Brain microvascular endothelial cell (primary cell): ENCODE results near the gene OPHN1.

Experiments
- DNase-seq: peaks from one replicate; pipeline ENCODE4 v3.0.0-alpha.2; 2020
- H3K27ac ChIP-seq: fragments of 250-450 bp; sonication (Bioruptor Pico); 2 replicates; pipeline ENCODE4 v1.5.1; 2020; ENCODE audit warnings: mild to moderate bottlenecking, moderate library complexity
- H3K27me3 ChIP-seq: fragments of 250-450 bp; sonication (Bioruptor Pico); replicated peaks from 2 replicates; pipeline ENCODE4 v1.5.1; 2020; ENCODE audit warnings: mild to moderate bottlenecking
- H3K36me3 ChIP-seq: fragments of 250-450 bp; sonication (Bioruptor Pico); replicated peaks from 2 replicates; pipeline ENCODE4 v1.5.1; 2020; ENCODE audit warnings: mild to moderate bottlenecking
- H3K4me3 ChIP-seq: 2 replicates; pipeline ENCODE4 v1.5.1; 2011; ENCODE audit warnings: low read depth, mild to moderate bottlenecking, control low read depth, low read length, moderate library complexity
- in situ Hi-C: cut with HindIII; loops from 2 replicates; pipeline ENCODE4 v1.10.0; 2017; ENCODE audit warnings: low sequenced_read_pairs, low pct_ligation_motif_present
- TF ChIP-seq, protein P1 (sequence below): IDR thresholded peaks from 2 replicates; pipeline ENCODE4 v1.5.1; 2011; ENCODE audit warnings: low read depth, mild to moderate bottlenecking, moderate library complexity, low read length, control low read depth, inconsistent platforms; ENCODE audit errors: missing control alignments

The OPHN1 gene

DNA sequence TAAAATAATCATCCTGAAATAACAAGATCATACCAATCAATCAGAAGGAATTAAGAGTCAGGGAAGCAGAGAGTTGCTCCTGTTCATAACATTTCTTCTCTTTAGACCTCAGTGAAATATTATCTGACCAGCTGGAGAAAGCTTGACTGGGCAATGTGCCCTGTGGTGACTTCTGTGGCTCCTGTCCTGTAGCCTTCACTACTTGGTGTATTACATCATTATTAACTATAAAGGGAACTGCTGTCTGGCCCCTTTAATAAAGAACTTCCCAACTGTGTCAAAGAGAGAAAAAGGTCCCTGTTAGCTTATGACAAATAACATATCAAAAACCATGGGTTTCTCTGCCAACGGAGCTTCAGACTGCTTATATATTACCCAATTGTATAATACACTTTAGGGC is 18.0 kb downstream of the OPHN1 start:
- no peaks in the 10 kb centered on the region for H3K27me3 ChIP-seq

DNA sequence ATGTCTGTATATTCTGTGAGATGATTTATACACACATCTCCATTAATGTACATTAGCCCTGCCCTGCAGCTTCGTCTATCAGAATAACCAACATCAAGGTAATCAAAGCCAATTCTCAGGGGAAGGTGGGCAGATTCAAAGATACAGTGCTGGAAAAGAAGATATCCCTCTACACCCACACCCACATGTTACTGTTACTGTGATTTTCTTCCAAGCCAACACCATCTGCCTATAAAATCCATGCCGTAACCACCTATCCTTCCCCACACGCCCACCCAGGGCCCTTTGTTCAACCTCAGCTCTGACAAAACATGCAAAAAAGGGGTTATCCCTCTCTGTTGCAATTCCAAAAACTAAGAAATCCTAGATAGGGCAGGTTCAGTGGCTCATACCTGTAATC is 20.0 kb downstream of the OPHN1 start:
- H3K4me3 ChIP-seq, result no peak overlapping the region
- TF ChIP-seq, protein P1, sequence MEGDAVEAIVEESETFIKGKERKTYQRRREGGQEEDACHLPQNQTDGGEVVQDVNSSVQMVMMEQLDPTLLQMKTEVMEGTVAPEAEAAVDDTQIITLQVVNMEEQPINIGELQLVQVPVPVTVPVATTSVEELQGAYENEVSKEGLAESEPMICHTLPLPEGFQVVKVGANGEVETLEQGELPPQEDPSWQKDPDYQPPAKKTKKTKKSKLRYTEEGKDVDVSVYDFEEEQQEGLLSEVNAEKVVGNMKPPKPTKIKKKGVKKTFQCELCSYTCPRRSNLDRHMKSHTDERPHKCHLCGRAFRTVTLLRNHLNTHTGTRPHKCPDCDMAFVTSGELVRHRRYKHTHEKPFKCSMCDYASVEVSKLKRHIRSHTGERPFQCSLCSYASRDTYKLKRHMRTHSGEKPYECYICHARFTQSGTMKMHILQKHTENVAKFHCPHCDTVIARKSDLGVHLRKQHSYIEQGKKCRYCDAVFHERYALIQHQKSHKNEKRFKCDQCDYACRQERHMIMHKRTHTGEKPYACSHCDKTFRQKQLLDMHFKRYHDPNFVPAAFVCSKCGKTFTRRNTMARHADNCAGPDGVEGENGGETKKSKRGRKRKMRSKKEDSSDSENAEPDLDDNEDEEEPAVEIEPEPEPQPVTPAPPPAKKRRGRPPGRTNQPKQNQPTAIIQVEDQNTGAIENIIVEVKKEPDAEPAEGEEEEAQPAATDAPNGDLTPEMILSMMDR, result no peak
- H3K27ac ChIP-seq, result no peak overlapping the region
- no peak for DNase-seq
- H3K36me3 ChIP-seq, result no peaks in the 10 kb centered on the region
- in situ Hi-C loops, result no loop called here
- no peaks in the 10 kb centered on the region for H3K27me3 ChIP-seq

More for the DNA sequence above, 18.0 kb downstream of the OPHN1 start:
- DNase-seq, result peak; percentile 58
- in situ Hi-C loops, result no loop called here
- Histone ChIP-seq H3K27ac (no peak overlapping the region), H3K4me3 (no peak overlapping the region), H3K36me3 (no peaks in the 10 kb centered on the region)
- TF ChIP-seq, protein P1, result no peak

DNA sequence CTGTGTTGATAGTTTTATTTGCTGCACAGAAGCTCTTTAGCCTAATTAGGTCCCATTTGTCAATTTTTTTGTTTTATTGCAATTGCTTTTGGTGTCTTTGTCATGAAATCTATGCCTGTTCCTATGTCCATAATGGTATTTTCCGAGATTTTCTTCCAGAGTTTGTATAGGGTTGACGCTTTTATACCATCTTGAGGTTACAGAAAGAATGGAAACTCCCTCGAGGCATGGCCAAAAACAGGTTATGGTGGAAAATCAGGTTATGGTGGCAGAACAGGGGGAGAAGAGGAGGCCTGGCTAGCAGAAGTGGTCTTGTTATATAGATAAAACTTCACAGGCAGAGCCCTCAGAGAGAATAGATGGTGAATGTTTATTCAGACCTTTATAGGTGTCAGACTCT is 21.6 kb downstream of the OPHN1 start:
- in situ Hi-C loops, result no loop called here
- DNase-seq, result no peak
- Histone ChIP-seq H3K4me3 (no peak overlapping the region), H3K27me3 (no peaks in the 10 kb centered on the region), H3K36me3 (no peaks in the 10 kb centered on the region), H3K27ac (no peak overlapping the region)
- TF ChIP-seq, protein P1, result no peak

DNA sequence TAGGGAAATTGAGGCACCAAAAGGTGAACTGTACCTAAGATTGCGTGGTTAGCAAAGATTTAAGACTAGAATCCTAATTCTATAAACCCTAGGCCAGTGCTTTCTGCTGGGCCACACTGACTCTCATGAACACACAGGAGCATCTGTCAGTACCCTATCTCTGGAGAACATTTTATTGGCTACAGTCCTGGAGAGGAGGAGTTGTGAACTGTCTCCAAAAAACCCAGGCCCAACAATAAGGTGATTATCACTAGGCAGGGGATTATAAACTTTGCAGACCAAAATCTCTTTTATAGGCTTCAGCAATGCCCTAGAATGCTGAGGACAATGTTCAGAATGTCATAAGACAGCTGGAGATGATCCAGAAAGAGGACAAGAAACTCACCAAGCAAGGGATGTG is 24.1 kb downstream of the OPHN1 start:
- TF ChIP-seq, protein P1, result no peak
- Histone ChIP-seq H3K27ac (no peak overlapping the region), H3K36me3 (no peaks in the 10 kb centered on the region), H3K27me3 (no peaks in the 10 kb centered on the region), H3K4me3 (no peak overlapping the region)
- in situ Hi-C loops, result no loop called here
- no peak for DNase-seq

DNA sequence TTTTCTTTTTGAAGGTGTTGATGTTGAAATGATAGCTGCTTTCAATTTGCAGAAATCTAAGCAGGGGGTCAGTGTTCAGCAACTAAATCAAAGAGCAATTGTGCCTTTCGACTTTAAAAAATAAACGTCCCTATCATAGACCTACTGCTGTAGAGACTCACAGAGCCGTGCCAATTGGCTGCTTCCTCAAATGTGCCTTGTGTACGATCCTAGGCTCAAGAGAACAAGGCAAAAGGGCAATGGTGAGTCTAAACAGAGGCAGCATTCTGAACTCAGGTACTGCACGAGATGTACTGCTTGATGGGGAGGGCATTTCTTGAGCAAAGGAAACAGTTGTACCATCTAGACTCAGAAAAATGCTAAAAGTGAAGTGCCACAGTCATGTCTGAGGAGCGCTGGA is 29.8 kb downstream of the OPHN1 start:
- Histone ChIP-seq H3K27ac (no peak overlapping the region), H3K4me3 (no peak overlapping the region), H3K27me3 (no peaks in the 10 kb centered on the region), H3K36me3 (no peaks in the 10 kb centered on the region)
- DNase-seq, result no peak
- TF ChIP-seq, protein P1, result no peak
- in situ Hi-C loops, result no loop called here

DNA sequence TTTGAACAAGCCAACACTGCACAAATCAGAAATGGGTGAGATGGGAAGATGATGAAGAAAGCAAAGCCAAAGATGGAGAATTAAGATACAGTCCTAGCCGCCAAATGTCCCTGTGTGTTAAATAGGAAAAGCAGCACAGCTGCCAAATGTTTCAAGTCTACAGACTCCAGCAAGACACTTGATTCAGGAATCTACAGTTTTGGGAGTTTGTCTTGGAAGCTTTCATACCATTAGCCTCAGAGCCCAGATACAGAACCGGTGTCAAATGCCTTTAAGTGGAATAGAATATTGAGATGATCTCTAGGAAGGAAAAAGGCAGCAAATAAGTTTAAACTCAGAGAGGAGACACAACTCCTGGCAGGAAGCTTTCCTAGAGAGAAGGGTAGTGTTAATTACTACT is 30.3 kb downstream of the OPHN1 start:
- in situ Hi-C loops, result no loop called here
- TF ChIP-seq, protein P1, result no peak
- no peak overlapping the region for H3K4me3 ChIP-seq
- no peaks in the 10 kb centered on the region for H3K27me3 ChIP-seq
- no peak for DNase-seq
- no peak overlapping the region for H3K27ac ChIP-seq
- no peaks in the 10 kb centered on the region for H3K36me3 ChIP-seq
